Measurements from ENCODE around the gene GIGYF2.

The GIGYF2 gene

DNA sequence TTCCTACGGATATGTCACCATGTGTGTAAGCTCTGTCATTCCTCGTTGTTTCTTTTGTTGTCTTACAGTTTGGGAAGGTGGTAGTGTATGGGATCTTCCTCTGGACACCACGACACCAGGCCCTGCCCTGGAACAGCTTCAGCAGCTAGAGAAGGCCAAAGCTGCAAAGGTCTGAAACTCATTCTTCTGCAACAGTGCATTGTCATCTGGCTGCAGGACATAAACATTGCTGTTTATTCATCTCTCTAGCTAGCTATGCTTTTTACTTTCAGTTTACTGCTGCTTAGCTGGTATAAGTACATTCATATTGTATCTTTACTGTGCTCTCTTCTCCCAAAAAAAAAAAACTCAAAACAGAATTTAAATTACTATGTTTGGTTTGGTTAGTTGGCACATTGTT lies 118.4 kb downstream of the GIGYF2 start:
- H3K27me3 ChIP-seq (ENCODE audit: low read depth, low read length), result no peaks in the 10 kb centered on the region
- no peak overlapping the region for H3K4me3 ChIP-seq (ENCODE audit: low read depth in 1 of 2, low read length in 2 of 2)
- no peak overlapping the region for H3K27ac ChIP-seq (ENCODE audit: low read length)
- H3K36me3 ChIP-seq (ENCODE audit: control insufficient read depth in 1 of 2, insufficient read depth in 2 of 2, low read length in 2 of 2), result peaks cover 46 to 75% of the 10 kb centered on the region in 2 donors
- H3K4me1 ChIP-seq (ENCODE audit: control insufficient read depth in 1 of 2, insufficient read depth in 2 of 2, low read length in 2 of 2), result no peaks in the 10 kb centered on the region
- no peaks in the 10 kb centered on the region for H3K9me3 ChIP-seq (ENCODE audit: control insufficient read depth in 1 of 2, low read length in 2 of 2)

DNA sequence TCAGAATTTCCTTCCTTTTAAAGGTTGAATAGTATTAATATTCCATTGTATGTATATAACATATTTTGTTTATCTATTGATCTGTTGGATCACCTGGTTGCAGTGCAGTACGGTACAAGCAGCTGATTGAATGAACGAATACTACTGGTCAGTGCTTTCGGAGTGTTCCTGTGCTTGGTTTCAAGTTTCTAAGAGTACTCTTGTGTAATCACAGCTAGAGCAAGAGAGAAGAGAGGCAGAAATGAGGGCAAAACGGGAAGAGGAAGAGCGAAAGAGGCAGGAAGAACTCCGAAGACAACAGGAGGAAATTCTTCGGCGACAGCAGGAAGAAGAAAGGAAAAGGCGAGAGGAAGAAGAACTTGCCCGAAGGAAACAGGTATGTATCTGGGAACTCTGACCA lies 119.5 kb downstream of the GIGYF2 start:
- Histone ChIP-seq H3K36me3 (ENCODE audit: control insufficient read depth in 1 of 2, insufficient read depth in 2 of 2, low read length in 2 of 2) (peaks cover 41 to 76% of the 10 kb centered on the region in 2 donors), H3K4me3 (ENCODE audit: low read depth in 1 of 2, low read length in 2 of 2) (no peak overlapping the region), H3K27me3 (ENCODE audit: low read depth, low read length) (no peaks in the 10 kb centered on the region), H3K4me1 (ENCODE audit: control insufficient read depth in 1 of 2, insufficient read depth in 2 of 2, low read length in 2 of 2) (no peaks in the 10 kb centered on the region), H3K9me3 (ENCODE audit: control insufficient read depth in 1 of 2, low read length in 2 of 2) (no peaks in the 10 kb centered on the region), H3K27ac (ENCODE audit: low read length) (no peak overlapping the region)

DNA sequence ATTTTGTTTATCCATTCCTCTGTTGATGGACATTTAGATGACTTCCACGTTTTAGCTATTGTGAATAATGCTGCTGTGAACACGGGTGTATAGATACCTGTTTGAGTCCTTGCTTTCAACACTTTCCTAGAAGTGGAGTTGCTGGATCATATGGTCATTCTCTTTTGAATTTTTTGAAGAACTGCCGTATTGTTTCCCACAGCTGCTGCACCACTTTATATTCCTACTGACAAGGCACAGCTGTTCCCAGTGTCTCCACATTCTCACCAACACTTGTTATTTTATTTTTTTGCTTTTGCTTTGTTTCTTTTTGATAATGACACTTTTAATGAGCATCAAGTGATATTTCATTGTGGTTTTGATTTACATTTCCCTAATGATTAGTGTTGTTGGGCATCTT lies 120.6 kb downstream of the GIGYF2 start:
- H3K4me3 ChIP-seq (ENCODE audit: low read depth in 1 of 2, low read length in 2 of 2), result no peak overlapping the region
- peaks cover 39 to 65% of the 10 kb centered on the region in 2 donors for H3K36me3 ChIP-seq (ENCODE audit: control insufficient read depth in 1 of 2, insufficient read depth in 2 of 2, low read length in 2 of 2)
- H3K4me1 ChIP-seq (ENCODE audit: control insufficient read depth in 1 of 2, insufficient read depth in 2 of 2, low read length in 2 of 2), result no peaks in the 10 kb centered on the region
- no peaks in the 10 kb centered on the region for H3K27me3 ChIP-seq (ENCODE audit: low read depth, low read length)
- H3K27ac ChIP-seq (ENCODE audit: low read length), result no peak overlapping the region
- no peaks in the 10 kb centered on the region for H3K9me3 ChIP-seq (ENCODE audit: control insufficient read depth in 1 of 2, low read length in 2 of 2)

DNA sequence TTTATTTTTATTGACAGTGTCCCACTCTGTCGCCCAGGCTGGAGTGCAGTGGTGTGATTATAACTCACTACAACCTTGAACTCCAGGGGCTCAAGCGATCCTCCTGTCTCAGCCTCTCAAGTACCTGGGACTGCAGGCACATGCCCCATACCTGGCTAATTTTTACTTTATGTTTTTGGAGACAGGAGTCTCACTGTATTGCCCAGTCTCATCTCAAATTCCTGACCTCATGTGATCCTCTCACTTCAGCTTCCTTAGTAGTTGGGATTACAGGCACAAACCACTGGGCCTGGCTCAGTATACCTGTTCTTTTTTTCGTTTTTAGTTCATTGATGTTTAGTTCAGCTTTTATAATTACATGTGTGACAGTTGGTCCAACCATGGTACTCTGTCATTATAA lies 132.9 kb downstream of the GIGYF2 start:
- H3K4me3 ChIP-seq (ENCODE audit: low read depth in 1 of 2, low read length in 2 of 2), result no peak overlapping the region
- no peaks in the 10 kb centered on the region for H3K9me3 ChIP-seq (ENCODE audit: control insufficient read depth in 1 of 2, low read length in 2 of 2)
- no peak overlapping the region for H3K27ac ChIP-seq (ENCODE audit: low read length)
- peaks cover 16 to 60% of the 10 kb centered on the region in 2 donors for H3K36me3 ChIP-seq (ENCODE audit: control insufficient read depth in 1 of 2, insufficient read depth in 2 of 2, low read length in 2 of 2)
- no peaks in the 10 kb centered on the region for H3K27me3 ChIP-seq (ENCODE audit: low read depth, low read length)
- H3K4me1 ChIP-seq (ENCODE audit: control insufficient read depth in 1 of 2, insufficient read depth in 2 of 2, low read length in 2 of 2), result no peaks in the 10 kb centered on the region

DNA sequence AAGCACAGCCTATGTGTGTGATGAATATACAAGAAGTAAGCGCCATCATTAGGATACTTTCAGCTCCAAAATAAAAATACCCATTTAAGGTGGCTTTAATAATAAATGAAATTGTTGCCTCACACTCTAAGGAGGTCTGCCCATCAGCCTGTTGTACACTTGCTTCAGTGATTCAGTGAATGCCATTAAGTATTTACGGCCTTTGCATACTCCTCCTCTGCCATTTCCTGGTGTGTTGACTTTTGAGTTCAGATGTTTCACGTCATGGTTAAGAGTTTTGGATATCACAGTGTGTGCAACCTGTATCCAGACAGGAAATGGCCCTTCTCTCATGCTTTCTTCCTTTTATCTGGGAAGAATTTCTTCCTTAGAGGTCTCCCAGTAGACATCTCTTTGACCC lies 134.4 kb downstream of the GIGYF2 start:
- H3K27me3 ChIP-seq (ENCODE audit: low read depth, low read length), result no peaks in the 10 kb centered on the region
- H3K27ac ChIP-seq (ENCODE audit: low read length), result no peak overlapping the region
- peaks cover 15 to 62% of the 10 kb centered on the region in 2 donors for H3K36me3 ChIP-seq (ENCODE audit: control insufficient read depth in 1 of 2, insufficient read depth in 2 of 2, low read length in 2 of 2)
- no peaks in the 10 kb centered on the region for H3K4me1 ChIP-seq (ENCODE audit: control insufficient read depth in 1 of 2, insufficient read depth in 2 of 2, low read length in 2 of 2)
- no peak overlapping the region for H3K4me3 ChIP-seq (ENCODE audit: low read depth in 1 of 2, low read length in 2 of 2)
- H3K9me3 ChIP-seq (ENCODE audit: control insufficient read depth in 1 of 2, low read length in 2 of 2), result no peaks in the 10 kb centered on the region

DNA sequence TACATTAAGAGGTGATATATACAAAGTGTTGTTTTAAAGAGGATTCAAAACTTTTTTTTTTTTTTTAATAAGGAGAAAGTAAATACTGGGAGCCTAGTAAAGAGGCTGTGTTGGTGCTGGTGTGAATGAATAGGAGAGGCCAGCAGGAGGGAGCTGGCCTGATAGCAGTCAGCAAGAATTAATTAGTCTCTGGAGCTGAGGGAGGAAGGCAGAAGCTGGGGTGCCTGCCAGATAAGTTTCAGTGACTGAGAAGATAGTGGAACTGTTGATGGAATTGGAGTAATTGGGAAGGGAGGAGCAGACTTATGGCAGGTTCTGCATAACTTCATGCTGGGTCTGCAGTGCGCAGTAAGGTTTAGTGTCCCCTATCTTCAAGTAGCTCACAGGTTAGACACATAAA lies 136.7 kb downstream of the GIGYF2 start:
- Histone ChIP-seq H3K27ac (ENCODE audit: low read length) (no peak overlapping the region), H3K9me3 (ENCODE audit: control insufficient read depth in 1 of 2, low read length in 2 of 2) (no peaks in the 10 kb centered on the region), H3K4me3 (ENCODE audit: low read depth in 1 of 2, low read length in 2 of 2) (no peak overlapping the region), H3K36me3 (ENCODE audit: control insufficient read depth in 1 of 2, insufficient read depth in 2 of 2, low read length in 2 of 2) (peaks cover 20 to 68% of the 10 kb centered on the region in 2 donors), H3K4me1 (ENCODE audit: control insufficient read depth in 1 of 2, insufficient read depth in 2 of 2, low read length in 2 of 2) (peaks cover 5 to 9% of the 10 kb centered on the region in 2 donors), H3K27me3 (ENCODE audit: low read depth, low read length) (no peaks in the 10 kb centered on the region)

DNA sequence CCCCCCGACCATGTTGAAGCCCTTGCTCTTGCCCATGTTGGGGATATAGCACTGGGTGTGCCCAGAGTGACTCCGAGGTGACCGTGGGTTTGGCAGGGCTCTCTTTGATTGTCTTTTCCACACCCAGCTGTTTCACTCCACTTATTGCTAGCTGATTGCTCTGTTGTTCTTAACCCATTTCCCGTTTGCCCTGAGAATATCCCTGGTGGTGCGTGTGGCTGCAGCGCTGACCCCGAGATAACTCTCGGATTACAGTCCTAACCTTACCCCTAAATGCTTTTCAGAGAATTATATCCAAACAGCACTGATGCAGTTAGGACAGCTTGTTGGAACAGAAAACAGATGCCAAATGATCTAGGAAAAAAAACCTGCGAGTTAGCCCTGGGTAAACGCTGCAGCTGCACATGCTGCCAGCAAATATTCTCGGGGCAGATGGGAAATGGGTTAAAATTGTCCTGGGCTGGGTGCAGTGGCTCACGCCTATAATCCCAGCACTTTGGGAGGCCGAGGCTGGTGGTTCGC lies 138.6 kb downstream of the GIGYF2 start:
- H3K27me3 ChIP-seq (ENCODE audit: low read depth, low read length), result no peaks in the 10 kb centered on the region
- H3K36me3 ChIP-seq (ENCODE audit: control insufficient read depth in 1 of 2, insufficient read depth in 2 of 2, low read length in 2 of 2), result peaks cover 27 to 59% of the 10 kb centered on the region in 2 donors
- H3K9me3 ChIP-seq (ENCODE audit: control insufficient read depth in 1 of 2, low read length in 2 of 2), result no peaks in the 10 kb centered on the region
- H3K27ac ChIP-seq (ENCODE audit: low read length), result no peak overlapping the region
- H3K4me1 ChIP-seq (ENCODE audit: control insufficient read depth in 1 of 2, insufficient read depth in 2 of 2, low read length in 2 of 2), result peaks cover 12 to 19% of the 10 kb centered on the region in 2 donors
- no peak overlapping the region for H3K4me3 ChIP-seq (ENCODE audit: low read depth in 1 of 2, low read length in 2 of 2)

DNA sequence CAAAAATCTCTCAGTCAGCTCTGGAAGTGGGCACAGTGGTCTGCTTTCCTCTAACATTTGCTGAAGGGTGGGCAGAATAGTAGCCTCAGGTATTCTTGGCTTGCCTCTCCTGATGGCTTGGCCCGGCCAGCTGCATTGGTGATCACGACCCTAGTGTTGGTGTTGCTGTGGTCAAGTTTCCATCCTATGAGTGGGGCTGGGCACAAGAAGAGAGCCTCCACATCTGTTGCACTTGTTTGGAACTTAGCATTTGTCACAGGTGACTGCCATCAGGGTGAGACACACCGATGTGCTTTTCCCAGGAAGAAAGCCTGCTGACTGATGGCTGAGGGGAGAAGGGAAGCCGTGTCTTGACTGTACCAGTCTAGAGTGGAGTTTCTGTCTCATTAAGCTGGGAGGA lies 139.8 kb downstream of the GIGYF2 start:
- Histone ChIP-seq H3K9me3 (ENCODE audit: control insufficient read depth in 1 of 2, low read length in 2 of 2) (no peaks in the 10 kb centered on the region), H3K4me1 (ENCODE audit: control insufficient read depth in 1 of 2, insufficient read depth in 2 of 2, low read length in 2 of 2) (peaks cover 12 to 19% of the 10 kb centered on the region in 2 donors), H3K27me3 (ENCODE audit: low read depth, low read length) (no peaks in the 10 kb centered on the region), H3K27ac (ENCODE audit: low read length) (no peak overlapping the region), H3K4me3 (ENCODE audit: low read depth in 1 of 2, low read length in 2 of 2) (no peak overlapping the region), H3K36me3 (ENCODE audit: control insufficient read depth in 1 of 2, insufficient read depth in 2 of 2, low read length in 2 of 2) (peaks cover 25 to 55% of the 10 kb centered on the region in 2 donors)

DNA sequence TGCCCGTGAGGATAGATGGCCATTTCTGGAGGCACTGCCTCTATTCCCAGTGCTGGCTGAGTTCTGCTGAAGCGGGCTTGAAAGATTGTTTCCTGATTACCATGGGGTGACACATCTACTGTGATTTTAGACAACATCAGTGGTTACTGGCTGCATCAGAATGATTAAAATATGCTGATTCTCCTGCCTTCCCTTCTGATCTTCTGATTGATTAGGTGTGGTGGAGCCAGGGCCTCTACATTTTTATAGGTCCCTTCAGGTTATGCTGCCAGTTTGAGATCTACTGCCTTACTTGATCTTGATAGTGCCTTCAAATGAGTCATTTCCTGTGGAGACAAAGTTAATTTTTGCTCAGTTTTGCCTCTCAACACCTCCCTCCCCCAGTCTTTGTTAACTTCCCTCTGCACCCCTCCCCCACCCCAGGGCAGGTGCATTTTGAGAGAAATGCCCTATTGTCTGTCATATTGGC lies 141.3 kb downstream of the GIGYF2 start:
- Histone ChIP-seq H3K4me1 (ENCODE audit: control insufficient read depth in 1 of 2, insufficient read depth in 2 of 2, low read length in 2 of 2) (peaks cover 12 to 19% of the 10 kb centered on the region in 2 donors), H3K9me3 (ENCODE audit: control insufficient read depth in 1 of 2, low read length in 2 of 2) (no peaks in the 10 kb centered on the region), H3K4me3 (ENCODE audit: low read depth in 1 of 2, low read length in 2 of 2) (no peak overlapping the region), H3K27me3 (ENCODE audit: low read depth, low read length) (no peaks in the 10 kb centered on the region), H3K27ac (ENCODE audit: low read length) (no peak overlapping the region), H3K36me3 (ENCODE audit: control insufficient read depth in 1 of 2, insufficient read depth in 2 of 2, low read length in 2 of 2) (peaks cover 31 to 52% of the 10 kb centered on the region in 2 donors)

DNA sequence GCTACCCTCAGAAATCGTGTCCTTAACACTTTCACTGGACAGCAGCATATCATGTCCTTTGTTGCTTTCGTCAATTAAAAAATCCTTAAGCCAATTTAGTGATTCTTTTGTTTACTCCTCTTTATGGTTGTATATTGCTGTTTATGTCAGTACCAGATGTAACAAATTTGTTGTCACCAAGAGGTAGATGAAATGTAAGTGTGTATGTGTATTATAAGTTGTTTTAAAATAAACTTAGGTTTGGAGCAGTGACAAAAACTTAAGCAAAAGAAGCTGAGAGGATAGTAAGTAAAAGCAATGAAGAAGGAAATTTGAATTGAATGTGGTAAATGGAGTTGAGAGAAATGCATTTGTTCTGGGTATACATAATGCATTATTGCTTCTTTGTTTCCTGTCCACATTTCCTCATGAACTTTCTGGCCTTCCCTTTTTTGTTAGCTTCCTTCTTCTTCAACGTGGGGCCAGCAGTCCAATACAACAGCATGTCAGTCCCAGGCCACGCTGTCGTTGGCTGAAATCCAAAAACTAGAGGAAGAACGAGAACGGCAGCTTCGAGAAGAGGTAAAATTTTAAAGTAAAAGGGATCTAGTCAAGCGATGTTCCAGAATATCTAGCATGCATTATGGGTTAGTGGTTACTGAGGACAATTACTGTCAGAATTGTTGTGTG lies 142.4 kb downstream of the GIGYF2 start:
- Histone ChIP-seq H3K4me3 (ENCODE audit: low read depth in 1 of 2, low read length in 2 of 2) (no peak overlapping the region), H3K27ac (ENCODE audit: low read length) (no peak overlapping the region), H3K36me3 (ENCODE audit: control insufficient read depth in 1 of 2, insufficient read depth in 2 of 2, low read length in 2 of 2) (peaks cover 37 to 48% of the 10 kb centered on the region in 2 donors), H3K27me3 (ENCODE audit: low read depth, low read length) (no peaks in the 10 kb centered on the region), H3K9me3 (ENCODE audit: control insufficient read depth in 1 of 2, low read length in 2 of 2) (no peaks in the 10 kb centered on the region), H3K4me1 (ENCODE audit: control insufficient read depth in 1 of 2, insufficient read depth in 2 of 2, low read length in 2 of 2) (peaks cover 12 to 19% of the 10 kb centered on the region in 2 donors)

DNA sequence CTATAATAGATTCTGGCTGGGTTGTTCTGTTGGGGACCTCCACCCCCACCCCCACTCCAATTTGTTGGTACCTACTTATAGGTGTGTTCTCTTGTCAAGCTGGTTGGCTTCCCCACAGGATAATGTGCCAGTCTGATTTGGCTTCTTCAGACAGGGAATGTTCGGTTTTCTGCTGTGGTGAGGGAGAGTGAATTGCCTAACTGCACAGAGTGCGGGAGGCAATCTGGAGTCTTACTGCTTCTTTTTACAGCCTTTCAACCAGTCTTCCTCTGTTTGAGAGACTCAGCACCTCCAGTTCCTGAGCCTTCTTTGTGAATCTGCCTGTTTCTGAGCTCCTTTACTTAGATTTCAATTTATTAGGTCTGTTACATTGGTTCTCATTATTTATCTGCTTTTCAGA lies 145.6 kb downstream of the GIGYF2 start:
- H3K36me3 ChIP-seq (ENCODE audit: control insufficient read depth in 1 of 2, insufficient read depth in 2 of 2, low read length in 2 of 2), result peaks cover 56 to 61% of the 10 kb centered on the region in 2 donors
- peaks cover 12 to 19% of the 10 kb centered on the region in 2 donors for H3K4me1 ChIP-seq (ENCODE audit: control insufficient read depth in 1 of 2, insufficient read depth in 2 of 2, low read length in 2 of 2)
- H3K9me3 ChIP-seq (ENCODE audit: control insufficient read depth in 1 of 2, low read length in 2 of 2), result no peaks in the 10 kb centered on the region
- H3K27me3 ChIP-seq (ENCODE audit: low read depth, low read length), result no peaks in the 10 kb centered on the region
- no peak overlapping the region for H3K4me3 ChIP-seq (ENCODE audit: low read depth in 1 of 2, low read length in 2 of 2)
- H3K27ac ChIP-seq (ENCODE audit: low read length), result no peak overlapping the region

DNA sequence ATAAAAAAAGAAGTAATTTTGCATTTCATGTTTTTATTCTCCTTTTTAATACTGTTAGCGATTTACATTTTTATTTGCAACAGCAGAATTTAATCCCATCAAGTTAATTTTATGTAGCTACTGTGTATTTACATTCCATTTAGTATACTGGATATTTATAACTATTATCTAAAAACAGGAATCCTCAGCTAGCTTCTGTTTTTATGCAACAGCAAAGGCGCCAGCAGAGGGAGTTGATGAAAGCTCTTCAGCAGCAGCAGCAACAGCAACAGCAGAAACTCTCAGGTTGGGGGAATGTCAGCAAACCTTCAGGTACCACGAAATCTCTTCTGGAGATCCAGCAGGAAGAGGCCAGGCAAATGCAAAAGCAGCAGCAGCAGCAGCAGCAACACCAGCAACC lies 146.7 kb downstream of the GIGYF2 start:
- Histone ChIP-seq H3K4me3 (ENCODE audit: low read depth in 1 of 2, low read length in 2 of 2) (no peak overlapping the region), H3K4me1 (ENCODE audit: control insufficient read depth in 1 of 2, insufficient read depth in 2 of 2, low read length in 2 of 2) (peaks cover 7 to 10% of the 10 kb centered on the region in 2 donors), H3K27ac (ENCODE audit: low read length) (no peak overlapping the region), H3K36me3 (ENCODE audit: control insufficient read depth in 1 of 2, insufficient read depth in 2 of 2, low read length in 2 of 2) (peaks cover 65% of the 10 kb centered on the region in 2 donors), H3K27me3 (ENCODE audit: low read depth, low read length) (no peaks in the 10 kb centered on the region), H3K9me3 (ENCODE audit: control insufficient read depth in 1 of 2, low read length in 2 of 2) (no peaks in the 10 kb centered on the region)

Measured in muscle layer of duodenum (tissue), 2 donors.